Measurements from ENCODE around the gene BSG. TPM values are rescaled to one million over a fixed set of nuclear protein-coding genes. Genes with fewer than 3 reads are reported as not detected.
"Not testable (repeated sequence)": the region's sequence is repeated elsewhere in the genome, so short reads cannot be mapped to it uniquely, and the experiment has no call there.

Gene BSG
- total RNA-seq, 2 donors from 2014 or later = 557 to 1,261 TPM

GRCh38 chr19:623974-624373 is 51.6 kb downstream of the BSG start:
- intact Hi-C loops (cut with DNase I) = no loop called here
- 70% methylated on average over 24 of the region's 24 CpGs for WGBS
- peaks cover 0 to 22% of the 10 kb centered on the region in 2 donors for H3K36me3 ChIP-seq

GRCh38 chr19:624433-625109 is 52.2 kb downstream of the BSG start:
- no peaks in the 10 kb centered on the region for H3K4me1 ChIP-seq (replicated peaks)
- H3K9me3 ChIP-seq = no peaks in the 10 kb centered on the region
- no peaks in the 10 kb centered on the region for H3K27me3 ChIP-seq (replicated peaks; ENCODE audit: insufficient read depth)
- no peak for DNase-seq (ENCODE audit: low spot score)
- 86% methylated on average over 24 of the region's 24 CpGs for WGBS
- intact Hi-C loops (cut with DNase I) = no loop called here
- H3K27ac ChIP-seq = peak overlapping the region in 1 of 2 donors; percentile 3
- no peak overlapping the region for H3K4me3 ChIP-seq
- TF ChIP-seq POLR2AphosphoS5 (IDR thresholded peaks at IDR 0.05) (no peak), POLR2A (IDR thresholded peaks at IDR 0.05) (no peak)
- TF ChIP-seq, protein P1, sequence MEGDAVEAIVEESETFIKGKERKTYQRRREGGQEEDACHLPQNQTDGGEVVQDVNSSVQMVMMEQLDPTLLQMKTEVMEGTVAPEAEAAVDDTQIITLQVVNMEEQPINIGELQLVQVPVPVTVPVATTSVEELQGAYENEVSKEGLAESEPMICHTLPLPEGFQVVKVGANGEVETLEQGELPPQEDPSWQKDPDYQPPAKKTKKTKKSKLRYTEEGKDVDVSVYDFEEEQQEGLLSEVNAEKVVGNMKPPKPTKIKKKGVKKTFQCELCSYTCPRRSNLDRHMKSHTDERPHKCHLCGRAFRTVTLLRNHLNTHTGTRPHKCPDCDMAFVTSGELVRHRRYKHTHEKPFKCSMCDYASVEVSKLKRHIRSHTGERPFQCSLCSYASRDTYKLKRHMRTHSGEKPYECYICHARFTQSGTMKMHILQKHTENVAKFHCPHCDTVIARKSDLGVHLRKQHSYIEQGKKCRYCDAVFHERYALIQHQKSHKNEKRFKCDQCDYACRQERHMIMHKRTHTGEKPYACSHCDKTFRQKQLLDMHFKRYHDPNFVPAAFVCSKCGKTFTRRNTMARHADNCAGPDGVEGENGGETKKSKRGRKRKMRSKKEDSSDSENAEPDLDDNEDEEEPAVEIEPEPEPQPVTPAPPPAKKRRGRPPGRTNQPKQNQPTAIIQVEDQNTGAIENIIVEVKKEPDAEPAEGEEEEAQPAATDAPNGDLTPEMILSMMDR (IDR thresholded peaks at IDR 0.05) = no peak
- peaks cover 0 to 18% of the 10 kb centered on the region in 2 donors for H3K36me3 ChIP-seq

More at GRCh38 chr19:623974-624373, 51.6 kb downstream of the BSG start:
- Histone ChIP-seq H3K4me3 (no peak overlapping the region), H3K27me3 (replicated peaks; ENCODE audit: insufficient read depth) (no peaks in the 10 kb centered on the region), H3K27ac (peak overlapping the region in 1 of 2 donors; percentile 3), H3K9me3 (no peaks in the 10 kb centered on the region), H3K4me1 (replicated peaks) (no peaks in the 10 kb centered on the region)
- DNase-seq (ENCODE audit: low spot score) = no peak
- no peak for TF ChIP-seq POLR2A (IDR thresholded peaks at IDR 0.05)
- TF ChIP-seq, protein P1 (IDR thresholded peaks at IDR 0.05) = no peak
- TF ChIP-seq POLR2AphosphoS5 (IDR thresholded peaks at IDR 0.05) = no peak

DNA sequence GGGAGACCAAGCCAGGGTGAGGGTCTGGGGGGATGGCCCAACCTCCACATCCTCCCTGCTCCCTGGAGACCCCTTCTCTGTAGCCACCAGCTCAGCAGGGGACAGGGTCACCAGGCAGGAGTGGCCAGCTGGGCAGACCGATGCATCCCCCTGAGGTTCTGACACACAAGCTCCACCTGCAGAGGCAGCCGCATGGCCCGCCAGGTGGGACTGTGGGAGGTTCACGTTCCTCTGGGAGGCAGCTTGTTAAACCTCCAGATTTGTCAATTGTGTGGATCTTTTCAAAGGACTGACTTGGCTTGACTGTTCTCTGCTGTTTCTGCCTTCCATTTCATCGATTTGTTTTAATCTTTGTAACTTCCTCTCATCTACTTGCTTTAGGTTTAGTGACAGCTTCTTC is 52.9 kb downstream of the BSG start:
- H3K9me3 ChIP-seq = no peaks in the 10 kb centered on the region
- 79% methylated on average over 5 of the region's 5 CpGs for WGBS
- no peak overlapping the region for H3K4me3 ChIP-seq
- H3K36me3 ChIP-seq = peaks cover 0 to 11% of the 10 kb centered on the region in 2 donors
- no peaks in the 10 kb centered on the region for H3K4me1 ChIP-seq (replicated peaks)
- TF ChIP-seq POLR2AphosphoS5 (IDR thresholded peaks at IDR 0.05) (no peak), POLR2A (IDR thresholded peaks at IDR 0.05) (no peak)
- TF ChIP-seq, protein P1 (IDR thresholded peaks at IDR 0.05) = no peak
- H3K27ac ChIP-seq = no peak overlapping the region
- H3K27me3 ChIP-seq (replicated peaks; ENCODE audit: insufficient read depth) = no peaks in the 10 kb centered on the region
- DNase-seq (ENCODE audit: low spot score) = no peak
- intact Hi-C loops (cut with DNase I) = no loop called here

- H3K4me1 ChIP-seq (replicated peaks); intact Hi-C loops (cut with DNase I); H3K27ac ChIP-seq; H3K27me3 ChIP-seq (replicated peaks; ENCODE audit: insufficient read depth); H3K4me3 ChIP-seq; DNase-seq (ENCODE audit: low spot score); H3K9me3 ChIP-seq; H3K36me3 ChIP-seq: not testable (repeated sequence)
- WGBS = 93% methylated on average over 7 of the region's 7 CpGs
These were observed 54.2 kb downstream of the BSG start for GRCh38 chr19:626566-626965.

GRCh38 chr19:628168-628567 is 55.8 kb downstream of the BSG start:
- Histone ChIP-seq H3K27me3 (replicated peaks; ENCODE audit: insufficient read depth) (no peaks in the 10 kb centered on the region), H3K27ac (no peak overlapping the region), H3K4me3 (no peak overlapping the region), H3K36me3 (no peaks in the 10 kb centered on the region), H3K4me1 (replicated peaks) (no peaks in the 10 kb centered on the region), H3K9me3 (no peaks in the 10 kb centered on the region)
- no peak for TF ChIP-seq POLR2AphosphoS5 (IDR thresholded peaks at IDR 0.05)
- TF ChIP-seq POLR2A (IDR thresholded peaks at IDR 0.05) = no peak
- TF ChIP-seq, protein P1 (IDR thresholded peaks at IDR 0.05) = no peak
- intact Hi-C loops (cut with DNase I) = no loop called here
- DNase-seq (ENCODE audit: low spot score) = no peak
- WGBS = 84% methylated on average over 19 of the region's 19 CpGs

DNA sequence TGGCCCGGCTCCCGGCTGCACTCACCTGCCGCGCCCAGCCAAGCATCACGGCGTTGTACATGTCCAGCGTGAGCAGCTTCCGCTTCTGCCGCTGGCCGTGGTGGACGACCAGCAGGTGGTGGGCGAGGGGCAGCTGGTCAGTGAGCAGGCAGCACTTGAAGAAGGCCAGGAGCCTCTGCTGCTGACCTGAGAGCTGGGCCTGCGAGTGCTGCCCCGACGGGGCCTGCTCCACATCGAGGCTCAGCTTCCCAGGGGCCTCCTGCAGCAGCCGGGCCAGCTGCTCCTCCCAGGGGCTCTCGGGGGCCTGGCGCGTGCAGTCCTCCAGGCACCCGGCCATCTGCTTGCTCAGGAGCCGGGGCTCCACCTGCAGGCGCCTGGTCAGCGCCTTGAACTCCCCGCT is 57.1 kb downstream of the BSG start:
- H3K27me3 ChIP-seq (replicated peaks; ENCODE audit: insufficient read depth); H3K4me1 ChIP-seq (replicated peaks); DNase-seq (ENCODE audit: low spot score); H3K36me3 ChIP-seq; H3K9me3 ChIP-seq; H3K4me3 ChIP-seq; intact Hi-C loops (cut with DNase I); H3K27ac ChIP-seq: not testable (repeated sequence)
- WGBS = 65% methylated on average over 24 of the region's 25 CpGs

All from prostate gland (tissue), 2 donors.